ENCODE measurements around the gene XPNPEP3.

XPNPEP3 gene

GRCh38 chr22:40957601-40958000, 100.7 kb downstream of the XPNPEP3 start:
- TF ChIP-seq POLR2AphosphoS5 (IDR thresholded peaks at IDR 0.05; ENCODE audit: low read depth, low read length), result no peak
- TF ChIP-seq SIN3A (IDR thresholded peaks at IDR 0.05; ENCODE audit: borderline replicate concordance, insufficient read depth, low read length), result no peak
- no peak for TF ChIP-seq TAF1 (IDR thresholded peaks at IDR 0.05; ENCODE audit: borderline replicate concordance, insufficient read depth, low read length)
- TF ChIP-seq FOXP2 (optimal IDR thresholded peaks at IDR 0.05; ENCODE audit: borderline replicate concordance, extremely low read depth, extremely low read length, insufficient read depth), result no peak
- no peak for TF ChIP-seq REST (IDR thresholded peaks at IDR 0.05; ENCODE audit: insufficient read depth in 1 of 2, low read depth in 2 of 2, low read length in 2 of 2)

GRCh38 chr22:40958299-40958698, 101.4 kb downstream of the XPNPEP3 start:
- TF ChIP-seq POLR2AphosphoS5 (IDR thresholded peaks at IDR 0.05; ENCODE audit: low read depth, low read length) (no peak), FOXP2 (optimal IDR thresholded peaks at IDR 0.05; ENCODE audit: borderline replicate concordance, extremely low read depth, extremely low read length, insufficient read depth) (no peak), REST (IDR thresholded peaks at IDR 0.05; ENCODE audit: insufficient read depth in 1 of 2, low read depth in 2 of 2, low read length in 2 of 2) (no peak), TAF1 (IDR thresholded peaks at IDR 0.05; ENCODE audit: borderline replicate concordance, insufficient read depth, low read length) (no peak), SIN3A (IDR thresholded peaks at IDR 0.05; ENCODE audit: borderline replicate concordance, insufficient read depth, low read length) (no peak)

- TF ChIP-seq SIN3A (IDR thresholded peaks at IDR 0.05; ENCODE audit: borderline replicate concordance, insufficient read depth, low read length) (no peak), FOXP2 (optimal IDR thresholded peaks at IDR 0.05; ENCODE audit: borderline replicate concordance, extremely low read depth, extremely low read length, insufficient read depth) (no peak), POLR2AphosphoS5 (IDR thresholded peaks at IDR 0.05; ENCODE audit: low read depth, low read length) (no peak)
Observed at GRCh38 chr22:40960145-40960544, 103.2 kb downstream of the XPNPEP3 start.

- no peak for TF ChIP-seq REST (IDR thresholded peaks at IDR 0.05; ENCODE audit: insufficient read depth in 1 of 2, low read depth in 2 of 2, low read length in 2 of 2)
- TF ChIP-seq FOXP2 (optimal IDR thresholded peaks at IDR 0.05; ENCODE audit: borderline replicate concordance, extremely low read depth, extremely low read length, insufficient read depth), result no peak
- TF ChIP-seq SIN3A (IDR thresholded peaks at IDR 0.05; ENCODE audit: borderline replicate concordance, insufficient read depth, low read length), result no peak
- TF ChIP-seq POLR2AphosphoS5 (IDR thresholded peaks at IDR 0.05; ENCODE audit: low read depth, low read length), result no peak
- TF ChIP-seq TAF1 (IDR thresholded peaks at IDR 0.05; ENCODE audit: borderline replicate concordance, insufficient read depth, low read length), result no peak
Observed at GRCh38 chr22:40965936-40966725, 109.2 kb downstream of the XPNPEP3 start.

GRCh38 chr22:40966726-40967085, 109.8 kb downstream of the XPNPEP3 start:
- TF ChIP-seq SIN3A (IDR thresholded peaks at IDR 0.05; ENCODE audit: borderline replicate concordance, insufficient read depth, low read length) (no peak), POLR2AphosphoS5 (IDR thresholded peaks at IDR 0.05; ENCODE audit: low read depth, low read length) (no peak), REST (IDR thresholded peaks at IDR 0.05; ENCODE audit: insufficient read depth in 1 of 2, low read depth in 2 of 2, low read length in 2 of 2) (no peak), TAF1 (IDR thresholded peaks at IDR 0.05; ENCODE audit: borderline replicate concordance, insufficient read depth, low read length) (no peak), FOXP2 (optimal IDR thresholded peaks at IDR 0.05; ENCODE audit: borderline replicate concordance, extremely low read depth, extremely low read length, insufficient read depth) (no peak)
